ENCODE measurements around the gene NUDT2. TPM values are rescaled to one million over a fixed set of nuclear protein-coding genes. Genes with fewer than 3 reads are reported as not detected.

NUDT2 gene
- total and polyA plus RNA-seq, 7 experiments from 2014 or later, result 7.5 to 63.3 (median 23.2) TPM

- no peak overlapping the region for H3K4me3 Mint-ChIP-seq
- peaks cover 0 to 5% (median 0%) of the 10 kb centered on the region in 11 donors for H3K9me3 Mint-ChIP-seq
- ATAC-seq (no peak), DNase-seq (no peak)
- Histone ChIP-seq H3K4me1 (ENCODE audit: control insufficient read depth in 2 of 2, insufficient read depth in 2 of 2, low read length in 2 of 2) (peaks cover 0 to under 1% of the 10 kb centered on the region in 2 donors), H3K27ac (ENCODE audit: low read depth, low read length) (no peak overlapping the region), H3K36me3 (ENCODE audit: control insufficient read depth in 2 of 3, insufficient read depth in 3 of 3, low read length in 3 of 3) (no peaks in the 10 kb centered on the region), H3K4me3 (ENCODE audit: low read length) (no peak overlapping the region), H3K27me3 (ENCODE audit: control insufficient read depth in 2 of 2, insufficient read depth in 2 of 2, low read length in 2 of 2) (no peaks in the 10 kb centered on the region), H3K9me3 (ENCODE audit: control insufficient read depth in 2 of 3, low read length in 3 of 3) (no peaks in the 10 kb centered on the region)
- no peak overlapping the region for H3K27ac Mint-ChIP-seq
- ChIA-PET CTCF (no interaction called here), POLR2A (no interaction called here)
- peaks cover 0 to 25% (median 16%) of the 10 kb centered on the region in 5 donors for H3K36me3 Mint-ChIP-seq
- peaks cover 3 to 17% (median 13%) of the 10 kb centered on the region in 7 donors for H3K4me1 Mint-ChIP-seq
- H3K27me3 Mint-ChIP-seq, result no peaks in the 10 kb centered on the region
- intact Hi-C loops (cut with micrococcal nuclease), result loop anchor here in 1 of 2 donors (10.0 kb wide), 2 partner anchors 1077 to 1443 kb away; partner anchors contain the start of genes HINT2, NFX1 and SPAG8
These were observed 42.6 kb downstream of the NUDT2 start for GRCh38 chr9:34371886-34372466.

- Mint-ChIP-seq H3K4me3 (no peak overlapping the region), H3K27ac (no peak overlapping the region), H3K9me3 (peaks cover 0 to 3% (median 0%) of the 10 kb centered on the region in 11 donors), H3K27me3 (no peaks in the 10 kb centered on the region), H3K4me1 (peaks cover 7 to 21% (median 16%) of the 10 kb centered on the region in 7 donors), H3K36me3 (peaks cover 0 to 21% (median 13%) of the 10 kb centered on the region in 5 donors)
- no peak overlapping the region for H3K4me3 ChIP-seq (ENCODE audit: low read length)
- no peaks in the 10 kb centered on the region for H3K36me3 ChIP-seq (ENCODE audit: control insufficient read depth in 2 of 3, insufficient read depth in 3 of 3, low read length in 3 of 3)
- H3K9me3 ChIP-seq (ENCODE audit: control insufficient read depth in 2 of 3, low read length in 3 of 3), result no peaks in the 10 kb centered on the region
- ChIA-PET POLR2A (no interaction called here), CTCF (interaction anchor here (1.6 kb wide), 1 partner anchor 40 kb away, joined by 5 read pairs; no protein-coding TSS in a partner anchor)
- no peaks in the 10 kb centered on the region for H3K27me3 ChIP-seq (ENCODE audit: control insufficient read depth in 2 of 2, insufficient read depth in 2 of 2, low read length in 2 of 2)
- no peak for ATAC-seq
- H3K4me1 ChIP-seq (ENCODE audit: control insufficient read depth in 2 of 2, insufficient read depth in 2 of 2, low read length in 2 of 2), result peaks cover 4 to 6% of the 10 kb centered on the region in 2 donors
- DNase-seq, result no peak
- H3K27ac ChIP-seq (ENCODE audit: low read depth, low read length), result no peak overlapping the region
- intact Hi-C loops (cut with micrococcal nuclease), result loop anchor here in 1 of 2 donors (10.0 kb wide), 2 partner anchors 1078 to 1442 kb away; partner anchors contain the start of genes HINT2, NFX1 and SPAG8
These were observed 43.2 kb downstream of the NUDT2 start for GRCh38 chr9:34372467-34373011.

- Mint-ChIP-seq H3K36me3 (peaks cover 0 to 16% (median 7%) of the 10 kb centered on the region in 5 donors), H3K4me1 (peaks cover 12 to 23% (median 19%) of the 10 kb centered on the region in 7 donors), H3K4me3 (no peak overlapping the region), H3K9me3 (peaks cover 0 to 2% (median 0%) of the 10 kb centered on the region in 11 donors), H3K27ac (peak overlapping the region in 2 of 9 donors; percentile 1 to 23), H3K27me3 (no peaks in the 10 kb centered on the region)
- Histone ChIP-seq H3K27me3 (ENCODE audit: control insufficient read depth in 2 of 2, insufficient read depth in 2 of 2, low read length in 2 of 2) (no peaks in the 10 kb centered on the region), H3K36me3 (ENCODE audit: control insufficient read depth in 2 of 3, insufficient read depth in 3 of 3, low read length in 3 of 3) (no peaks in the 10 kb centered on the region), H3K27ac (ENCODE audit: low read depth, low read length) (no peak overlapping the region), H3K4me3 (ENCODE audit: low read length) (no peak overlapping the region), H3K9me3 (ENCODE audit: control insufficient read depth in 2 of 3, low read length in 3 of 3) (no peaks in the 10 kb centered on the region), H3K4me1 (ENCODE audit: control insufficient read depth in 2 of 2, insufficient read depth in 2 of 2, low read length in 2 of 2) (peaks cover 4 to 6% of the 10 kb centered on the region in 2 donors)
- ChIA-PET POLR2A (interaction anchor here (1.3 kb wide), 1 partner anchor 35 kb away, joined by 3 read pairs; no protein-coding TSS in a partner anchor), CTCF (interaction anchor here (1.6 to 1.7 kb wide), 2 partner anchors 39 to 41 kb away, joined by 5 read pairs; no protein-coding TSS in a partner anchor)
- ATAC-seq (no peak), DNase-seq (no peak)
- intact Hi-C loops (cut with micrococcal nuclease), result loop anchor here in 1 of 2 donors (10.0 kb wide), 2 partner anchors 1079 to 1441 kb away; partner anchors contain the start of genes HINT2, NFX1 and SPAG8
These were observed 44.4 kb downstream of the NUDT2 start for GRCh38 chr9:34373749-34374148.

- peaks cover 6 to 7% of the 10 kb centered on the region in 2 donors for H3K4me1 ChIP-seq (ENCODE audit: control insufficient read depth in 2 of 2, insufficient read depth in 2 of 2, low read length in 2 of 2)
- intact Hi-C loops (cut with micrococcal nuclease), result loop anchor here in 1 of 2 donors (10.0 kb wide), 2 partner anchors 1080 to 1440 kb away; partner anchors contain the start of genes HINT2, NFX1 and SPAG8
- H3K36me3 ChIP-seq (ENCODE audit: control insufficient read depth in 2 of 3, insufficient read depth in 3 of 3, low read length in 3 of 3), result no peaks in the 10 kb centered on the region
- no peak for ATAC-seq
- H3K27me3 ChIP-seq (ENCODE audit: control insufficient read depth in 2 of 2, insufficient read depth in 2 of 2, low read length in 2 of 2), result no peaks in the 10 kb centered on the region
- H3K9me3 ChIP-seq (ENCODE audit: control insufficient read depth in 2 of 3, low read length in 3 of 3), result no peaks in the 10 kb centered on the region
- H3K4me3 ChIP-seq (ENCODE audit: low read length), result no peak overlapping the region
- no peak for DNase-seq
- H3K27ac ChIP-seq (ENCODE audit: low read depth, low read length), result no peak overlapping the region
- H3K27me3 Mint-ChIP-seq, result no peaks in the 10 kb centered on the region
- H3K4me3 Mint-ChIP-seq, result no peak overlapping the region
- peaks cover 14 to 27% (median 22%) of the 10 kb centered on the region in 7 donors for H3K4me1 Mint-ChIP-seq
- H3K9me3 Mint-ChIP-seq, result peaks cover 0 to 2% (median 0%) of the 10 kb centered on the region in 11 donors
- peak overlapping the region in 5 of 9 donors; percentile 2 to 23 (median 12) for H3K27ac Mint-ChIP-seq
- H3K36me3 Mint-ChIP-seq, result peaks cover 0 to 12% (median 5%) of the 10 kb centered on the region in 5 donors
- CTCF ChIA-PET, result interaction anchor here (0.6 to 1.7 kb wide), 3 partner anchors 15 to 42 kb away, joined by 3 to 5 read pairs (median 5); no protein-coding TSS in a partner anchor
- POLR2A ChIA-PET, result interaction anchor here (1.3 kb wide), 1 partner anchor 35 kb away, joined by 3 read pairs; no protein-coding TSS in a partner anchor
These were observed 45.0 kb downstream of the NUDT2 start for GRCh38 chr9:34374339-34374738.

GRCh38 chr9:34374905-34375552 is 45.7 kb downstream of the NUDT2 start:
- DNase-seq, result no peak
- no peak overlapping the region for H3K27ac ChIP-seq (ENCODE audit: low read depth, low read length)
- H3K9me3 ChIP-seq (ENCODE audit: control insufficient read depth in 2 of 3, low read length in 3 of 3), result no peaks in the 10 kb centered on the region
- POLR2A ChIA-PET, result interaction anchor here (1.1 to 6.1 kb wide), 4 partner anchors 25 to 245 kb away, joined by 3 to 62 read pairs (median 3); partner anchors contain the start of gene DCTN3
- peak overlapping the region; percentile 56 to 94 (median 90) for H3K4me3 Mint-ChIP-seq
- H3K36me3 Mint-ChIP-seq, result peaks cover 0 to 10% (median 4%) of the 10 kb centered on the region in 5 donors
- intact Hi-C loops (cut with micrococcal nuclease), result loop anchor here (5.0 to 10.0 kb wide), 6 partner anchors 453 to 1823 kb away; partner anchors contain the start of genes CLTA (in 1 of the 2), HINT2 (in 1 of the 2), NFX1 (in 1 of the 2) and SMIM27 (in 1 of the 2)
- no peaks in the 10 kb centered on the region for H3K36me3 ChIP-seq (ENCODE audit: control insufficient read depth in 2 of 3, insufficient read depth in 3 of 3, low read length in 3 of 3)
- H3K27me3 ChIP-seq (ENCODE audit: control insufficient read depth in 2 of 2, insufficient read depth in 2 of 2, low read length in 2 of 2), result no peaks in the 10 kb centered on the region
- peaks cover 10% of the 10 kb centered on the region in 2 donors for H3K4me1 ChIP-seq (ENCODE audit: control insufficient read depth in 2 of 2, insufficient read depth in 2 of 2, low read length in 2 of 2)
- H3K4me1 Mint-ChIP-seq, result peaks cover 18 to 34% (median 29%) of the 10 kb centered on the region in 7 donors
- peaks cover 0 to 2% (median 0%) of the 10 kb centered on the region in 11 donors for H3K9me3 Mint-ChIP-seq
- ATAC-seq, result no peak
- H3K27ac Mint-ChIP-seq, result peak overlapping the region in 6 of 9 donors; percentile 14 to 92 (median 68)
- CTCF ChIA-PET, result interaction anchor here (1.7 kb wide), 1 partner anchor 40 kb away, joined by 5 read pairs; no protein-coding TSS in a partner anchor
- H3K27me3 Mint-ChIP-seq, result no peaks in the 10 kb centered on the region
- H3K4me3 ChIP-seq (ENCODE audit: low read length), result no peak overlapping the region
